WTC11 (cell line): Measurements from ENCODE around the gene RHOXF2. TPM values are rescaled to one million over a fixed set of nuclear protein-coding genes. Genes with fewer than 3 reads are reported as not detected.
"Not testable (repeated sequence)": the region's sequence is repeated elsewhere in the genome, so short reads cannot be mapped to it uniquely, and the experiment has no call there.

ENCODE experiments used
- ATAC-seq: fragments of 200-7000 bp; cut with Tn5 transposase; 2 replicates; pipeline ENCODE4 v1.10.0; 2021; ENCODE audit warnings: mild to moderate bottlenecking, moderate library complexity
- CTCF ChIA-PET: fragments of 300-600 bp; sonication (Branson Sonifier 250); formaldehyde crosslinking; loops from one replicate; lab custom pipeline; 2021; ENCODE audit warnings: antibody characterized with exemption; lab: Charles Lee
- POLR2A ChIA-PET: fragments of 350-600 bp; sonication (Branson Sonifier 250); formaldehyde crosslinking; loops from one replicate; lab custom pipeline; 2021; ENCODE audit warnings: antibody characterized with exemption; lab: Charles Lee
- DNase-seq: peaks from one replicate; pipeline ENCODE4 v3.0.0; 2021; ENCODE audit warnings: low spot score
- H3K27ac Mint-ChIP-seq: 2 replicates; pipeline ENCODE4 v1.8.0; 2021; ENCODE audit warnings: mixed read lengths
- H3K27me3 Mint-ChIP-seq: 2 replicates; pipeline ENCODE4 v1.8.0; 2021; ENCODE audit warnings: low read depth, mild to moderate bottlenecking, moderate library complexity, mixed read lengths
- H3K36me3 Mint-ChIP-seq: 2 replicates; pipeline ENCODE4 v1.8.0; 2021; ENCODE audit warnings: mixed read lengths
- H3K4me1 Mint-ChIP-seq: 2 replicates; pipeline ENCODE4 v1.8.0; 2022; ENCODE audit warnings: mixed read lengths
- H3K4me3 Mint-ChIP-seq: 2 replicates; pipeline ENCODE4 v1.8.0; 2021; ENCODE audit warnings: mild to moderate bottlenecking, moderate library complexity, mixed read lengths
- H3K9me3 Mint-ChIP-seq: 2 replicates; pipeline ENCODE4 v1.8.0; 2021; ENCODE audit warnings: mixed read lengths
- ATF1 ChIP-seq: sonication (generic); formaldehyde crosslinking; IDR thresholded peaks from 2 replicates; pipeline ENCODE4 v1.8.1; 2023; ENCODE audit warnings: mild to moderate bottlenecking, moderate library complexity, missing genetic modification reagents
- ELF4 ChIP-seq: sonication (generic); formaldehyde crosslinking; IDR thresholded peaks from 2 replicates; pipeline ENCODE4 v1.8.1; 2022; ENCODE audit warnings: low read depth, mild to moderate bottlenecking, moderate library complexity, missing genetic modification reagents
- NR3C1 ChIP-seq: sonication (generic); formaldehyde crosslinking; conservative IDR thresholded peaks from 2 replicates; pipeline ENCODE4 v1.8.1; 2023; ENCODE audit warnings: low read depth, mild to moderate bottlenecking, missing genetic modification reagents
- SOX15 ChIP-seq: fragments of 250-450 bp; sonication (Bioruptor Pico); IDR thresholded peaks from 2 replicates; pipeline ENCODE4 v1.9.0; 2021; ENCODE audit warnings: mild to moderate bottlenecking
- TEAD4 ChIP-seq: sonication (generic); formaldehyde crosslinking; IDR thresholded peaks from 2 replicates; pipeline ENCODE4 v1.8.0; 2022; ENCODE audit warnings: mild to moderate bottlenecking, missing genetic modification reagents
- ZNF263 ChIP-seq: sonication (generic); formaldehyde crosslinking; IDR thresholded peaks from 2 replicates; pipeline ENCODE4 v1.8.1; 2022; ENCODE audit warnings: low read depth, mild to moderate bottlenecking, moderate library complexity, missing genetic modification reagents
- ZNF317 ChIP-seq: sonication (generic); formaldehyde crosslinking; IDR thresholded peaks from 2 replicates; pipeline ENCODE4 v1.8.1; 2023; ENCODE audit warnings: low read depth, mild to moderate bottlenecking, moderate library complexity, missing genetic modification reagents, borderline replicate concordance
- ZNF396 ChIP-seq: fragments of 250-450 bp; sonication (Bioruptor Pico); IDR thresholded peaks from 2 replicates; pipeline ENCODE4 v1.8.0; 2021; ENCODE audit warnings: mild to moderate bottlenecking, moderate library complexity, borderline replicate concordance
- total RNA-seq: library from RNA; stranded (reverse); gene quantifications from 3 replicates; pipeline ENCODE4 v1.2.3, GENCODE V29; 2021
- TF ChIP-seq, protein P1 (sequence below): sonication (generic); formaldehyde crosslinking; IDR thresholded peaks from 2 replicates; pipeline ENCODE4 v1.8.1; 2022; ENCODE audit warnings: low read depth, mild to moderate bottlenecking, moderate library complexity, missing genetic modification reagents, borderline replicate concordance
- TF ChIP-seq, protein P2 (sequence below): fragments of 250-450 bp; sonication (Bioruptor Pico); IDR thresholded peaks from 2 replicates; pipeline ENCODE4 v1.9.0; 2021; ENCODE audit warnings: mild to moderate bottlenecking
- TF ChIP-seq, protein P3 (sequence below): sonication (generic); formaldehyde crosslinking; IDR thresholded peaks from 2 replicates; pipeline ENCODE4 v1.8.1; 2022; ENCODE audit warnings: mild to moderate bottlenecking, moderate library complexity, missing genetic modification reagents
- TF ChIP-seq, protein P4 (sequence below): sonication (generic); formaldehyde crosslinking; IDR thresholded peaks from 2 replicates; pipeline ENCODE4 v1.8.0; 2023; ENCODE audit warnings: mild to moderate bottlenecking, missing genetic modification reagents
- TF ChIP-seq, protein P5 (sequence below): sonication (generic); formaldehyde crosslinking; IDR thresholded peaks from 2 replicates; pipeline ENCODE4 v1.8.1; 2023; ENCODE audit warnings: mild to moderate bottlenecking, missing genetic modification reagents, moderate library complexity
- TF ChIP-seq, protein P6 (sequence below): sonication (generic); formaldehyde crosslinking; IDR thresholded peaks from 2 replicates; pipeline ENCODE4 v1.8.0; 2022; ENCODE audit warnings: mild to moderate bottlenecking, missing genetic modification reagents
- TF ChIP-seq, protein P7 (sequence below): sonication (generic); formaldehyde crosslinking; IDR thresholded peaks from 2 replicates; pipeline ENCODE4 v1.8.1; 2023; ENCODE audit warnings: mild to moderate bottlenecking, missing genetic modification reagents, moderate library complexity
- TF ChIP-seq, protein P8 (sequence below): sonication (generic); formaldehyde crosslinking; IDR thresholded peaks from 2 replicates; pipeline ENCODE4 v1.8.1; 2023; ENCODE audit warnings: mild to moderate bottlenecking, moderate library complexity, missing genetic modification reagents

The RHOXF2 gene
- total RNA-seq, 1 experiment from 2014 or later = 0.20 TPM

DNA sequence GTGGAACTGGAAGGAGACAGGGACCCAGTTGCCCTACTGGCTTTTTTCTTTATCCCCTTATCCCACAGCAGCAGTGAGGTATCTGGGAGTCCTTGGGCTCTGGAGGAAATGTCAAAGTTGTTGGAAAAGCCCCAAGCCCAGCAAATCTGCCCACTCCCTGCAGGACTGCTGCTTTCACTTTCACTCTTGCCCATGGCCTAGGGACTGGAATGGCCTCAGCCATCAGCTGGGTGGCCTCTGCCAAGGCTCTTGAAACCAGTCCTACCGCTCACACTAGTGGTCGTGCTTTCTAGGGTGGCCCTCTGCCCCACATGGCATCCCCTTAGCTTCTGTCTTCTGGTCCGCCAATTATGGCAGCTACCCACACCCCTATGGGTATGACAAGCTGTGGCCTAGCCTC, 33.0 kb upstream of the RHOXF2 start:
- H3K4me3 Mint-ChIP-seq = no peak overlapping the region
- peaks cover 26% of the 10 kb centered on the region for H3K4me1 Mint-ChIP-seq
- TF ChIP-seq, protein P1, sequence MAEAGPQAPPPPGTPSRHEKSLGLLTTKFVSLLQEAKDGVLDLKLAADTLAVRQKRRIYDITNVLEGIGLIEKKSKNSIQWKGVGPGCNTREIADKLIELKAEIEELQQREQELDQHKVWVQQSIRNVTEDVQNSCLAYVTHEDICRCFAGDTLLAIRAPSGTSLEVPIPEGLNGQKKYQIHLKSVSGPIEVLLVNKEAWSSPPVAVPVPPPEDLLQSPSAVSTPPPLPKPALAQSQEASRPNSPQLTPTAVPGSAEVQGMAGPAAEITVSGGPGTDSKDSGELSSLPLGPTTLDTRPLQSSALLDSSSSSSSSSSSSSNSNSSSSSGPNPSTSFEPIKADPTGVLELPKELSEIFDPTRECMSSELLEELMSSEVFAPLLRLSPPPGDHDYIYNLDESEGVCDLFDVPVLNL = no peak
- TF ChIP-seq, protein P2, sequence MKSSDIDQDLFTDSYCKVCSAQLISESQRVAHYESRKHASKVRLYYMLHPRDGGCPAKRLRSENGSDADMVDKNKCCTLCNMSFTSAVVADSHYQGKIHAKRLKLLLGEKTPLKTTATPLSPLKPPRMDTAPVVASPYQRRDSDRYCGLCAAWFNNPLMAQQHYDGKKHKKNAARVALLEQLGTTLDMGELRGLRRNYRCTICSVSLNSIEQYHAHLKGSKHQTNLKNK = no peak
- TF ChIP-seq SOX15 (CRISPR knock-in tag) = no peak
- TF ChIP-seq, protein P3, sequence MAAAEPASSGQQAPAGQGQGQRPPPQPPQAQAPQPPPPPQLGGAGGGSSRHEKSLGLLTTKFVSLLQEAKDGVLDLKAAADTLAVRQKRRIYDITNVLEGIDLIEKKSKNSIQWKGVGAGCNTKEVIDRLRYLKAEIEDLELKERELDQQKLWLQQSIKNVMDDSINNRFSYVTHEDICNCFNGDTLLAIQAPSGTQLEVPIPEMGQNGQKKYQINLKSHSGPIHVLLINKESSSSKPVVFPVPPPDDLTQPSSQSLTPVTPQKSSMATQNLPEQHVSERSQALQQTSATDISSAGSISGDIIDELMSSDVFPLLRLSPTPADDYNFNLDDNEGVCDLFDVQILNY (CRISPR knock-in tag) = no peak
- TF ChIP-seq, protein P4, sequence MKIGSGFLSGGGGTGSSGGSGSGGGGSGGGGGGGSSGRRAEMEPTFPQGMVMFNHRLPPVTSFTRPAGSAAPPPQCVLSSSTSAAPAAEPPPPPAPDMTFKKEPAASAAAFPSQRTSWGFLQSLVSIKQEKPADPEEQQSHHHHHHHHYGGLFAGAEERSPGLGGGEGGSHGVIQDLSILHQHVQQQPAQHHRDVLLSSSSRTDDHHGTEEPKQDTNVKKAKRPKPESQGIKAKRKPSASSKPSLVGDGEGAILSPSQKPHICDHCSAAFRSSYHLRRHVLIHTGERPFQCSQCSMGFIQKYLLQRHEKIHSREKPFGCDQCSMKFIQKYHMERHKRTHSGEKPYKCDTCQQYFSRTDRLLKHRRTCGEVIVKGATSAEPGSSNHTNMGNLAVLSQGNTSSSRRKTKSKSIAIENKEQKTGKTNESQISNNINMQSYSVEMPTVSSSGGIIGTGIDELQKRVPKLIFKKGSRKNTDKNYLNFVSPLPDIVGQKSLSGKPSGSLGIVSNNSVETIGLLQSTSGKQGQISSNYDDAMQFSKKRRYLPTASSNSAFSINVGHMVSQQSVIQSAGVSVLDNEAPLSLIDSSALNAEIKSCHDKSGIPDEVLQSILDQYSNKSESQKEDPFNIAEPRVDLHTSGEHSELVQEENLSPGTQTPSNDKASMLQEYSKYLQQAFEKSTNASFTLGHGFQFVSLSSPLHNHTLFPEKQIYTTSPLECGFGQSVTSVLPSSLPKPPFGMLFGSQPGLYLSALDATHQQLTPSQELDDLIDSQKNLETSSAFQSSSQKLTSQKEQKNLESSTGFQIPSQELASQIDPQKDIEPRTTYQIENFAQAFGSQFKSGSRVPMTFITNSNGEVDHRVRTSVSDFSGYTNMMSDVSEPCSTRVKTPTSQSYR = no peak
- TF ChIP-seq, protein P5, sequence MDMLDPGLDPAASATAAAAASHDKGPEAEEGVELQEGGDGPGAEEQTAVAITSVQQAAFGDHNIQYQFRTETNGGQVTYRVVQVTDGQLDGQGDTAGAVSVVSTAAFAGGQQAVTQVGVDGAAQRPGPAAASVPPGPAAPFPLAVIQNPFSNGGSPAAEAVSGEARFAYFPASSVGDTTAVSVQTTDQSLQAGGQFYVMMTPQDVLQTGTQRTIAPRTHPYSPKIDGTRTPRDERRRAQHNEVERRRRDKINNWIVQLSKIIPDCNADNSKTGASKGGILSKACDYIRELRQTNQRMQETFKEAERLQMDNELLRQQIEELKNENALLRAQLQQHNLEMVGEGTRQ = no peak
- TF ChIP-seq ELF4 (CRISPR knock-in tag) = no peak
- TF ChIP-seq, protein P6, sequence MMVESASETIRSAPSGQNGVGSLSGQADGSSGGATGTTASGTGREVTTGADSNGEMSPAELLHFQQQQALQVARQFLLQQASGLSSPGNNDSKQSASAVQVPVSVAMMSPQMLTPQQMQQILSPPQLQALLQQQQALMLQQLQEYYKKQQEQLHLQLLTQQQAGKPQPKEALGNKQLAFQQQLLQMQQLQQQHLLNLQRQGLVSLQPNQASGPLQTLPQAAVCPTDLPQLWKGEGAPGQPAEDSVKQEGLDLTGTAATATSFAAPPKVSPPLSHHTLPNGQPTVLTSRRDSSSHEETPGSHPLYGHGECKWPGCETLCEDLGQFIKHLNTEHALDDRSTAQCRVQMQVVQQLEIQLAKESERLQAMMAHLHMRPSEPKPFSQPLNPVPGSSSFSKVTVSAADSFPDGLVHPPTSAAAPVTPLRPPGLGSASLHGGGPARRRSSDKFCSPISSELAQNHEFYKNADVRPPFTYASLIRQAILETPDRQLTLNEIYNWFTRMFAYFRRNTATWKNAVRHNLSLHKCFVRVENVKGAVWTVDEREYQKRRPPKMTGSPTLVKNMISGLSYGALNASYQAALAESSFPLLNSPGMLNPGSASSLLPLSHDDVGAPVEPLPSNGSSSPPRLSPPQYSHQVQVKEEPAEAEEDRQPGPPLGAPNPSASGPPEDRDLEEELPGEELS (CRISPR knock-in tag) = no peak
- TF ChIP-seq ZNF317 (CRISPR knock-in tag) = no peak
- no peak for TF ChIP-seq TEAD4 (CRISPR knock-in tag)
- TF ChIP-seq, protein P7, sequence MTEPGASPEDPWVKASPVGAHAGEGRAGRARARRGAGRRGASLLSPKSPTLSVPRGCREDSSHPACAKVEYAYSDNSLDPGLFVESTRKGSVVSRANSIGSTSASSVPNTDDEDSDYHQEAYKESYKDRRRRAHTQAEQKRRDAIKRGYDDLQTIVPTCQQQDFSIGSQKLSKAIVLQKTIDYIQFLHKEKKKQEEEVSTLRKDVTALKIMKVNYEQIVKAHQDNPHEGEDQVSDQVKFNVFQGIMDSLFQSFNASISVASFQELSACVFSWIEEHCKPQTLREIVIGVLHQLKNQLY = no peak
- no peak for TF ChIP-seq NR3C1 (CRISPR knock-in tag)
- no peak for TF ChIP-seq ATF1 (CRISPR knock-in tag)
- no peak for TF ChIP-seq ZNF263 (CRISPR knock-in tag)
- no peak for TF ChIP-seq ZNF396 (CRISPR knock-in tag)
- TF ChIP-seq, protein P8, sequence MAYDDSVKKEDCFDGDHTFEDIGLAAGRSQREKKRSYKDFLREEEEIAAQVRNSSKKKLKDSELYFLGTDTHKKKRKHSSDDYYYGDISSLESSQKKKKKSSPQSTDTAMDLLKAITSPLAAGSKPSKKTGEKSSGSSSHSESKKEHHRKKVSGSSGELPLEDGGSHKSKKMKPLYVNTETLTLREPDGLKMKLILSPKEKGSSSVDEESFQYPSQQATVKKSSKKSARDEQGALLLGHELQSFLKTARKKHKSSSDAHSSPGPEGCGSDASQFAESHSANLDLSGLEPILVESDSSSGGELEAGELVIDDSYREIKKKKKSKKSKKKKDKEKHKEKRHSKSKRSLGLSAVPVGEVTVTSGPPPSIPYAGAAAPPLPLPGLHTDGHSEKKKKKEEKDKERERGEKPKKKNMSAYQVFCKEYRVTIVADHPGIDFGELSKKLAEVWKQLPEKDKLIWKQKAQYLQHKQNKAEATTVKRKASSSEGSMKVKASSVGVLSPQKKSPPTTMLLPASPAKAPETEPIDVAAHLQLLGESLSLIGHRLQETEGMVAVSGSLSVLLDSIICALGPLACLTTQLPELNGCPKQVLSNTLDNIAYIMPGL (CRISPR knock-in tag) = no peak
- DNase-seq (no peak), ATAC-seq (no peak)
- no peak overlapping the region for H3K27ac Mint-ChIP-seq
- H3K27me3 Mint-ChIP-seq = no peaks in the 10 kb centered on the region; the same call in 1 of the 2 replicates
- H3K36me3 Mint-ChIP-seq = 0 out of 2 replicates have a peak, but pooled peaks cover 4% of the 10 kb centered on the region
- ChIA-PET CTCF (no interaction called here), POLR2A (interaction anchor here (0.6 kb wide), 1 partner anchor 147 kb away, joined by 4 read pairs; no protein-coding TSS in a partner anchor)
- 0 out of 2 replicates have a peak, but pooled peaks cover 5% of the 10 kb centered on the region for H3K9me3 Mint-ChIP-seq

DNA sequence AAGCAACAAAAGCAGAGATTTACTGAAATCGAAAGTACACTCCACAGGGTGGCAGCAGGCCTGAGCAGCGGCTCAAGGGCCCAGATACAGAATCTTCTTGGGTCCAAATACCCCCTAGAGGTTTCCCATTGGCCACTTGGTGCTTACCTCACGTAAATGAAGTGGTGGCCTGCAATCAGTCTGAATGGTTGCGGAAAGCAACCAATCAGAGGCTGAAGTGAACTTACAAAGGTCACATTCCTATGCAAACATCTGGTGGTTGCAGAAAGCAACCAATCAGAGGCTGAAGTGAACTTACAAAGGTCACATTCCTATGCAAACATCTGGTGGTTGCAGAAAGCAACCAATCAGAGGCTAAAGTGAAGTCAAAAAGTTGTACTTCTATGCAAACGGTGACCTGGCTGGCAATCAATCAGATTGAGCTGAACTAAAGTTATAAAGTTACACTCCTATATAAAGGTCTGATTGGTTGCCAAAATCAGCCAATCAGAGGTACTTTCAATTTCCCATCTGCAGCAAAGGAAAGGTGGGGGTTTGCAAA, 30.0 kb upstream of the RHOXF2 start:
- H3K36me3 Mint-ChIP-seq, H3K4me3 Mint-ChIP-seq, H3K27me3 Mint-ChIP-seq, DNase-seq, CTCF ChIA-PET, ATAC-seq, H3K27ac Mint-ChIP-seq, POLR2A ChIA-PET, H3K9me3 Mint-ChIP-seq: not testable (repeated sequence)
- peaks cover 22% of the 10 kb centered on the region for H3K4me1 Mint-ChIP-seq
